ENCODE measurements around the gene KCNIP1. TPM values are rescaled to one million over a fixed set of nuclear protein-coding genes. Genes with fewer than 3 reads are reported as not detected.

Gene KCNIP1
- total RNA-seq, 1 experiment from 2014 or later = not detected

GRCh38 chr5:170642066-170642735, 138.4 kb downstream of the KCNIP1 start:
- TF ChIP-seq REST (IDR thresholded peaks at IDR 0.05; ENCODE audit: low read depth) (no peak), EZH2phosphoT487 (IDR thresholded peaks at IDR 0.05; ENCODE audit: borderline replicate concordance) (no peak), EGR1 (IDR thresholded peaks at IDR 0.05; ENCODE audit: low read depth) (no peak), CBX3 (IDR thresholded peaks at IDR 0.05; ENCODE audit: low read depth) (no peak), ZBTB33 (IDR thresholded peaks at IDR 0.05; ENCODE audit: extremely low read depth, insufficient replicate concordance, low read length) (no peak), YY1 (IDR thresholded peaks at IDR 0.05; ENCODE audit: extremely low read depth, insufficient replicate concordance, low read depth, low read length) (no peak), RAD21 (IDR thresholded peaks at IDR 0.05; ENCODE audit: low read depth) (no peak), EZH2 (IDR thresholded peaks at IDR 0.05) (no peak), FOSL1 (IDR thresholded peaks at IDR 0.05; ENCODE audit: low read depth) (no peak), ZNF274 (IDR thresholded peaks at IDR 0.05; ENCODE audit: low read depth, low read length) (no peak)
- Histone ChIP-seq H3K4me2 (ENCODE audit: low read length) (no peak overlapping the region), H3K27ac (ENCODE audit: low read depth, low read length) (no peak overlapping the region), H2AFZ (ENCODE audit: low read depth, low read length, poor library complexity, severe bottlenecking) (no peak overlapping the region), H3K36me3 (ENCODE audit: control insufficient read depth in 1 of 2, insufficient read depth in 2 of 2, low read length in 2 of 2) (no peaks in the 10 kb centered on the region), H3K9me3 (ENCODE audit: control insufficient read depth in 1 of 2, insufficient read depth in 1 of 2, low read depth in 1 of 2, low read length in 2 of 2) (no peaks in the 10 kb centered on the region), H4K20me1 (ENCODE audit: insufficient read depth) (no peaks in the 10 kb centered on the region), H3K4me3 (replicated peaks in 1 of 2; ENCODE audit: low read depth in 1 of 2, low read length in 2 of 2) (no peak overlapping the region), H3K4me1 (ENCODE audit: control insufficient read depth in 1 of 2, insufficient read depth in 2 of 2, low read length in 2 of 2) (peaks cover 0 to 4% of the 10 kb centered on the region in 2 experiments; a peak in 1 of 4 replicates), H3K9me2 (ENCODE audit: insufficient read depth) (no peaks in the 10 kb centered on the region), H3K9ac (ENCODE audit: low read length) (no peak overlapping the region), H3K27me3 (ENCODE audit: insufficient read depth, low read length) (peaks cover 16% of the 10 kb centered on the region), H3K79me2 (ENCODE audit: insufficient read depth, low read length) (no peaks in the 10 kb centered on the region)
- ChIA-PET POLR2A (no interaction called here), CTCF (interaction anchor here (1.1 kb wide), 1 partner anchor 149 kb away, joined by 4 read pairs; no protein-coding TSS in a partner anchor), RAD21 (ENCODE audit: low non-redundant PET in 1 of 2, low total read pairs in 2 of 2, uncharacterized antibody in 2 of 2, unreplicated experiment in 2 of 2) (no interaction called here)
- no peak for ATAC-seq
- intact Hi-C loops (cut with micrococcal nuclease) = no loop called here
- no TSS peak for BruUV-seq (replicated peaks)
- DNase-seq (ENCODE audit: low read depth, low spot score) = no peak
